ENCODE measurements around the gene KIR2DL1.

- no peak for TF ChIP-seq POLR2AphosphoS5 (IDR thresholded peaks at IDR 0.05; ENCODE audit: borderline replicate concordance, low read depth, low read length)
- no peak for TF ChIP-seq EZH2 (IDR thresholded peaks at IDR 0.05)
- TF ChIP-seq FOXP2 (optimal IDR thresholded peaks at IDR 0.05; ENCODE audit: control extremely low read depth, extremely low read length, insufficient read depth) = no peak
Observed at GRCh38 chr19:54805665-54806515, 36.3 kb downstream of the KIR2DL1 start.

Data from SK-N-MC (cell line).